Measurements from ENCODE around the gene BOK.

DNA sequence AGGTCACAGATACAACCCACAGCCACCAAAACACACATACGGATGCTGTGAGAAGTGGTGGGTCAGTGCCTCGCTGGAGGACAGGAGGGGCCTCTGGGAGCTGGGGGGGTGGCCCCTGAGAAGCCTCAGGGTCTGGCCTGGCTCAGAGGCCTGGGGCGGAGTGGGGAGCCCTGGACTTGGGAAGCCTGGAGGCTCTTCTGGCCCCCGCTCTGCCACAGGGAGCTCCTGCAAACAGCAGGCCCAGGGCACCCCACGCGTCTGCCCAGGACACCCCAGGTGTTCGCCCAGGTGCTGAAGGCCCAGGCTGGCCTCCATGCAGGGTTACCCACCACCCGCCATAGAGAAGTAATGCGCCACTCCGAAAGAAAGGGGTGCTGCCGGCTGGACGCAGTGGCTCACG lies 52.5 kb downstream of the BOK start:
- TF ChIP-seq, protein P1, sequence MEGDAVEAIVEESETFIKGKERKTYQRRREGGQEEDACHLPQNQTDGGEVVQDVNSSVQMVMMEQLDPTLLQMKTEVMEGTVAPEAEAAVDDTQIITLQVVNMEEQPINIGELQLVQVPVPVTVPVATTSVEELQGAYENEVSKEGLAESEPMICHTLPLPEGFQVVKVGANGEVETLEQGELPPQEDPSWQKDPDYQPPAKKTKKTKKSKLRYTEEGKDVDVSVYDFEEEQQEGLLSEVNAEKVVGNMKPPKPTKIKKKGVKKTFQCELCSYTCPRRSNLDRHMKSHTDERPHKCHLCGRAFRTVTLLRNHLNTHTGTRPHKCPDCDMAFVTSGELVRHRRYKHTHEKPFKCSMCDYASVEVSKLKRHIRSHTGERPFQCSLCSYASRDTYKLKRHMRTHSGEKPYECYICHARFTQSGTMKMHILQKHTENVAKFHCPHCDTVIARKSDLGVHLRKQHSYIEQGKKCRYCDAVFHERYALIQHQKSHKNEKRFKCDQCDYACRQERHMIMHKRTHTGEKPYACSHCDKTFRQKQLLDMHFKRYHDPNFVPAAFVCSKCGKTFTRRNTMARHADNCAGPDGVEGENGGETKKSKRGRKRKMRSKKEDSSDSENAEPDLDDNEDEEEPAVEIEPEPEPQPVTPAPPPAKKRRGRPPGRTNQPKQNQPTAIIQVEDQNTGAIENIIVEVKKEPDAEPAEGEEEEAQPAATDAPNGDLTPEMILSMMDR (IDR thresholded peaks at IDR 0.05) = no peak
- TF ChIP-seq POLR2A (IDR thresholded peaks at IDR 0.05) = no peak
